ENCODE results near the gene NAA35. TPM values are rescaled to one million over a fixed set of nuclear protein-coding genes. Genes with fewer than 3 reads are reported as not detected.
"Not testable (repeated sequence)": the region's sequence is repeated elsewhere in the genome, so short reads cannot be mapped to it uniquely, and the experiment has no call there.

Gene NAA35
- total RNA-seq, result 65.6 TPM

DNA sequence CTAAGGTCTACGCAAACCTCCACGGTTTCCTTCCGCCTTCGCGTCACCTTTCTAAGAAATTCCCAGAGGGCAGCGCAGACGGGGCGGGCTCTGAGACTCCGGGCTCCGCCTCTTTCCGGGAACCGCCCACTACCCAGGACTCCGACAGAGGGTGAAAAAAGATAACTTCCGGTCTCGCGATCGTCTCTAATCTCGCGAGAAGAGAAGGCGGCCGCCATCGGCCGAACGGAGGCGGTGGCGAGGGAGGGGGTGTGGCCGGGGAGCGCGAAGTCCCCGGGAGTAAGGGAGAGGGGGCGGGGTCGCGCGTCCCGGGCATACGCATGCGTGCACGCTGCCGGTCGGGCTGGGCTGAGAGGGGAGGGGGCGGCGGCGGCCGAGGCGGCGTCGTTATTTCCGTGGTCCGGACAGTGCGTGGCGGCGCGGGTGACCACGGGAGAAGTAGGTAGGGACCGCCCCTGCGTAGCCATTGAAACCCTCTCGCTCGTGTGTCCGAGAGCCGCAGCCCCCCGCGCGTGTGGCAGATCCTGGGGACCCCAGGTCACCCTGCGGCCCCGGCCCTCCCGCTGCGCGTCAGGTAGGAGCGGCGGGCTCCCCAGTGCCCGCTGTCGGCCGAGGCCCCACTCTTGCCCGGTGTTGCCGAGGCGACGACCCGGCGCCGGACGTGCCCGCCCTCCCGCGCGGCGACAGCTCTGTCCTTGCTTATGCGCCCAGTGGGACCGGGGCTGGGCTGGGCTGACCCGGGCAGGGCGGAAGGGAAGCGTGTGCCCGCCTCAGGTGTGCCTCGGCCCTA is at the start of gene NAA35:
NAA35 (plus strand) TSS at position 315 of the 790 bp plus-strand sequence. CDS start 1,014 bp downstream, outside the sequence.
- DNase-seq (ENCODE audit: low spot score in 2 of 2) (peak; percentile 96 to 97), FAIRE-seq (peak; percentile 28)

DNA sequence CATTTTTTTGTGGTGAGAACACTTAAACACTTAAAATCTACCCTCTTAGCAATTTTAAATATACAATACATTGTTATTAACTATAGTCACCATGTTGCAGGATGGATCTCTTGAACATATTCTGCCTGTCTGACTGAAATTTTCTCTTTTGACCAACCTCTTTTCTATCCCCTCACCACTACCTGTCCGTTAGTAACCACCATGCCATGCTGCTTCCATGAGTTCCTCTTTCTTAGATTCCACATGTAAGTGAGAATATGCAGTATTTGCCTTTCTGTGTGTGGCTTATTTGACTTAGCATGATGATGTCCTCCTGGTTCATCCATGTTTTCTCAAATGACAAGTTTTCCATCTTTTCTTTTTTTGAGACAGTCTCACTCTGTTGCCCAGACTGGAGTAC is 48.5 kb upstream of the NAA35 start:
- FAIRE-seq (no peak), DNase-seq (ENCODE audit: low spot score in 2 of 2) (no peak)

DNA sequence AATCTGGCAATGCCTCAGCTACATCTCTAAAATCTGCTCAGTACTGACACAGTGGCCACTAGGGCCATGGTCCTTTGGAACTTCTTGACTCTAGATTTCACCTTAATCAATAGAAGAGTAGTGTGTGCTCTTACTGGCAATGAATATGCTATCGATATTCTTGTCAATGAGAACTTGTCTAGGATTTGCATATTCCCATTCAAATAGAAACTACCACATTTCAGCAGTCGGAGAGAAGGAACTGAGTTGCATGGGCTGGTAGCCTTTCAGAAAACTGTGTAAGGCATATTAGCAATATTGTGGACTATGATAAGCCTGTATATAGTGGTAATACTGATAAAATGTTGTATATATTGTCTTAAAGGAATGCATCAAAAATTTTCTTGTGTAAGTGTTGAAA is 45.3 kb upstream of the NAA35 start:
- FAIRE-seq (no peak), DNase-seq (ENCODE audit: low spot score in 2 of 2) (no peak)

DNA sequence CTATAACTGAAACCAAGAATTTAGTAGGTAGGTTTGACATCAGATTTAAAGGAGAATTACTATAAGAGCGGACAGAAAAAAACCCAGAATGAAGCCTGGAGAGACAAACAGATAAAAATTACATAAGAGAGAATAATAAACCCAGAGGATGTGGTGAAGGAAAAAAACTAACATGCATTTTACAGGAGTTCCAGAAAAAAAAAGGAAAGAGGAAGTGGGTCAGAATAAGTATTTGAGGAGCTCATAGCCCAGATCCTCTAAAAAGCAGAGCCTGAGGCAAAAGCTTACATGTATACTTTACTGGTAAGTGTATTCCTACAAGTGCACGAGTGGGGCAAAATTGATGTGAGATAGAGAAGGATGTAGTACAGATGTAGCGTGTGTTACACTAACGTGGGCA is 43.1 kb upstream of the NAA35 start:
- FAIRE-seq, result no peak
- DNase-seq (ENCODE audit: low spot score in 2 of 2), result no peak

DNA sequence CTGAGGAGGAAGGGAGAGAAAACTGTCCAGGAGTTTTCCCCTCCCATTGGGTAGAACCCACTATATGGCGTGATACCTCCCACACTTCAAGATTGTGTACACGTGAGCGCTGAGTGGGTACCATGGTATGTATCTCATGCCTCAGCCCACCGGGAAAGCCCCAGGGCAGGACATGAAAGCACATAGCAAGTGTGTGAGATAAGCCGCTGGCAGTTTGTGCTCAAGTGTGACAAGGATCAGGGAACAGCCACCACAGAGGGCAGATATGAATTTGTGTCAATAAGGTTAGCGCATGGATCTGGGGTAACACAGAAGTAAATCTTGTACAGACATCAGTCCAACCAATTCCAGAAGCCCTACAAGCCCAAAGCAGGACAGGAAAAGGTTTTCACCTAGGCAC is 42.6 kb upstream of the NAA35 start:
- no peak for FAIRE-seq
- no peak for DNase-seq (ENCODE audit: low spot score in 2 of 2)

DNA sequence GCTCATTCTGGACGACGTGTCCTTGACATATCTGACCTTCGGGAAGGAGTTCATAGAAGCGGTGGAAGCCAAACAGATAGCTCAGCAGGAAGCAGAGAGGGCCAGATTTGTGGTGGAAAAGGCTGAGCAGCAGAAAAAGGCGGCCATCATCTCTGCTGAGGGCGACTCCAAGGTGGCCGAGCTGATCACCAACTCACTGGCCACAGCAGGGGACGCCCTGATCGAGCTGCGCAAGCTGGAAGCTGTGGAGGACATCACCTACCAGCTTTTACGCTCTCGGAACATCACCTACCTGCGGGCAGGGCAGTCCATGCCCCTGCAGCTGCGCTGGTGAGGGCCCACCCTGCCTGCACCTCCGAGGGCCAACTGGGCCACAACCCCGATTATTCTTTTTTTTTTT is 41.6 kb upstream of the NAA35 start:
- no peak for DNase-seq (ENCODE audit: low spot score in 2 of 2)
- FAIRE-seq, result no peak

DNA sequence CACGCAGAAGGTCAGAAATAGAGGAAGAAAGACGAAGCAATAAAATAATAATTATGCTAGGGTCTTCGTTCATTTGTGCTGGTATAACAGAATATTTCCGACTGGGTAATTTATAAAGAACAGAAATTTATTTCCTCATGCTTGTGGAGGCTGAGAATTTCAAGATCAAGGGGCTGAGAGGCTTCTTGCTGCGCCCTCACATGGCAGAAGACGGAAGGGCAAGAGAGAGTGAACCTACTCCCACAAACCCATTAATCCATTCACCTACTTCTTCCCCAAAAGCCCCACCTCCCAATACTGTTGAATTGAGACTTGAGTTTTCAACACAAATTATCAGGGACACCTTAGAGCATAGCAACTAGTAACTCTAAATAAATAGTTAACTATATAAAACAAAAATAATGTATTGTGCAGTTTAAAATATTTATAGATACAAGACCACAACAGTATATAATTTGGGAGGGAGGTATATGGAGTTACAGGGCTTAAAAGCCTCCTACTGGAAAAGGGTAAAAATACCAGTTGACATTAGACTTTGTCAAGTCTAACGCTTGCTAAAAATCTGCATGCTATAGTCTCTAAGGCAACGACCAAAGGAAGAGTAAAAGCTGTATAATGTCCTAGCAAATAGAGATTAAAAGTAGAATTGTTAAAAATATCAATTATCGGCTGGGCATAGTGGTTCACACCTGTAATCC is 40.3 kb upstream of the NAA35 start:
- no peak for DNase-seq (ENCODE audit: low spot score in 2 of 2)
- FAIRE-seq, result no peak

DNA sequence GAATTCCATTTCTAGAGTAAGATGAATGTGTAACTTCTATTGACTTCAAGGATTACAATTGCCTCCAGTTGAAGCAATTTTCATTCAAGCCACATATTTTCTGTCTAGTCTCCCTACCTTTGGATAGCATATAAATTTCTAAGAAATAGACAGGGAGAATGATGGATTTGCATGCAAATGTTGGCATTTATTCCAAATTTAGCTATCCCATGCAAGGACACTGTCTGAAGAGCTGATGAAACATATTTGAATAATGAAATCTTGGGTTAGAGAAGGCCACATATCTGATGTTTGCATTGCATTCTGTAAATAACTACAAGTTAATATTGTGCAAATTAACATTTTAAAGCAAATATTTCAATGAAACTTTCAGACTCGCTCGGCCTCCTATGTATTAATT is 36.0 kb upstream of the NAA35 start:
- DNase-seq (ENCODE audit: low spot score in 2 of 2) (no peak), FAIRE-seq (no peak)

DNA sequence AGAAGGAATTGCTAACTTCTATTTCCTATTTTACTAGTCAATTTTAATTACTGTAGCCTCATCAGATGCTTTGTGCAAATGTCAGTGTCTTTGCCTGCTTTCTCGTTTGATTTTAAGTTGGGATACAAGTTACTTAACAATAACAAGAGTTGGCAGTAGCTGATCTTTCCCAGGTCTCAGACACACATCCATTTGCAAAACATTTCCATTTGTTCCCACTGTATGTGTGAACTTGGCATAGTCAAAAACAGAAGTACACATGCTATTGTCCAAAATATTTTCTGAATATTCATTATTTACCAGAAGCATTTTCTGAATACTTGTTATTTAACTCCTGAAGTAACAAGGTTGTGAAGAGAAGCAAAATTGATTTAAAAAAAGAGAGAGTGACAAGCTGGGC is 35.0 kb upstream of the NAA35 start:
- FAIRE-seq (no peak), DNase-seq (ENCODE audit: low spot score in 2 of 2) (no peak)

DNA sequence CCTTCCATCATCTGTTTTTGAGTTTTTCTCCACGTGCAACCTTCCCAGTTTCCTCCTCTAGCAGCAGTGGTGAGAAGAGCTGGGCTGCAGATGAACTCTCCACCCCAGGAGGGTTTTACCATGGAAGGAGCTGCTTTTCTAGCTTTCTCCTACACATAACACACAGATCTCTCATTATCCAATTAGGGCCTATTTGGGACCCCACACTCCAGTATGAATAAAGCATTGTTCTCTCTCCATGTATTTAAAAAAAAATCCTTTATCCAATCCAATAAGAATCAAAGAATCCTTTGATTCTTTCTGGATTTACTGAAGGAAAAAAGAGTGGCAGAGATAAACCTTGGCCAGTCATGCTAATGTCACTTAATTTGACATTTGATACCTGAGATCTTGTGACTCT is 31.6 kb upstream of the NAA35 start:
- DNase-seq (ENCODE audit: low spot score in 2 of 2) (no peak), FAIRE-seq (no peak)

DNA sequence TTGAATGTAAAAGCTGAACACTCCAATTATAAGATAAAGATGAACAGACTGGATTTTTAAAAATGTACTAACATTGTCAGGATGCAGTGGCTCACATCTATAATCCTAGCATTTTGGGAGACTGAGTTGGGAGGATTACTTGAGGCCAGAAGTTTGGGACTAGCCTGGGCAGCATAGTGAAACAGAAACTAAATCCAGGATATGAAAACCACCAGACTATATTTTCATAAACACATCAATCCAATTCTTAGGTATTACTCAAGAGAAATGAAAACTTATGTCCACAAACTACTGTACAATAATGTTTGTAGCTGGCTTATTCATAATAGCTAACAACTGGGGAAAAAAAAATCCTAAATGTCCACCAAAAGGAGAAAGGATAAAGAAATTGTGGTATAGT is 26.8 kb upstream of the NAA35 start:
- FAIRE-seq, result no peak
- DNase-seq (ENCODE audit: low spot score in 2 of 2), result no peak

DNA sequence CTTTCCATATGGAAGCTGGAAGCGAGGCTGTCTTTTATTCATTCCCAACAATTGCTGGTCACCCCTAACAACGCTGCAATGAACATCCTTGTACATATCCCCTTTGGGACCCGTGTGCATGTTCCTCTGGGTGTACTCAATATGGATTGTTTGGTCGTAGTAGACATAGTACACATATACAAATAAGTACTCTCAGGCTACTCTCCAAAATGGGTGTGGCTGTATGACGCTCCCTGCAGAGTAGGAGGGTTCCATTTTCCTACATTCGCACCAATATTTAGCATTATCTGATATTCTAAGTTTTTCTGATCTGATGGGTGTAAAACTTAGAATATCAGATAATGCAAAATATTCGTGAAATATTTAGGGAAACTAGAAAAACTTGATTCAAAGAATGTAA is 23.2 kb upstream of the NAA35 start:
- no peak for DNase-seq (ENCODE audit: low spot score in 2 of 2)
- FAIRE-seq, result no peak

DNA sequence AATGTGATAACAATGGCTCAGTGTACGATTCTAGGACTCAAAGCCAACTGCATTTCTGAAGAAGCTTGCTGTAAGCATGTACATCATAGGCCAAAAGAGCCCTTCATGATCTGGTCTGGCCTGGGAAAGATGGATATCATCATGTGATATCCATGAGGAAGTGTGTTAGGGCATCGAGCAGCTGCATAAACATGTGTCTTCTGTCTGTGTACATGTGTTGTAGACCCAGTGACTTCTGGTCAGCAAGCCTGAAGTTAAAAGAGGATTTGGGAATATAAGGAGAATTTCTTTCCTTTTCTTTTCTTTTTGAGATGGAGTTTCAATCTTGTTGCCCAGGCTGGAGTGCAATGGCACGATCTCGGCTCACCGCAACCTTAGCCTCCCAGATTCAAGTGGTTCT is 15.5 kb upstream of the NAA35 start:
- DNase-seq (ENCODE audit: low spot score in 2 of 2) (no peak), FAIRE-seq (no peak)

DNA sequence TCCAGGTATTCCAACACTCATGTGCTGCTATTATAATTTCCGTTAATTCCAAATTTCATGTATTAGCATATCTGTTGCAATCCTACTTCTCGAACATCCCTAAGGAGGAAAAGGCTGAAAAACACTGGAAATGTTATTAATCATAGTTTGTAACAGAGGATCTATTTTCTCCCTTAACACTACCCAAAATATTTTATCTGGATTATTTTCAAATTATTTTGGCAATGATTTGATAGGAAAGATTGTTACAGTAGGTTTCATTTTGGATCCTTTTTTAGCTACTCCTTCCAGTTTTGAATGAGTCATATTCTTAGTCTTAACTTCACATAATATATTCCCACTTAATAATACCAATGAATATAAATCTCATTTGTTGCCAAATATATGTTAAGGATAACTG is 13.9 kb upstream of the NAA35 start:
- no peak for FAIRE-seq
- no peak for DNase-seq (ENCODE audit: low spot score in 2 of 2)

DNA sequence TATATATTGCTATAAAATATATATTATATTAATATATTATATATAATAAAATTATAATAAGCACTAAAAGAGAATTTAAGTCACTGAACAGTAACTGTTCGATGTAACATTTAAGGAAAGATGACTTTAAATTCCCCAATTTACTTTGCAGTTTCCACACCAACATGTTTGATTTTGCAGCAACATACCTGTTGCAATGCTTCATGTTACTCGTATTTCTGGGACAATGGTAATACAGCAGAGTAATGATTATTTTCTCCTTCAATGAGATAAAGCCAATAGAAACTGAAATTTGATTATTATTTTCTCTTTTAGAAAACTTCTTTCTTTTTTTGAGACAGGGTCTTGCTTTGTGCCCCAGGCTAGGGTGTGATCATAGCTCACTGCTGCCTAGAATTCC is 9.5 kb upstream of the NAA35 start:
- FAIRE-seq (no peak), DNase-seq (ENCODE audit: low spot score in 2 of 2) (no peak)

DNA sequence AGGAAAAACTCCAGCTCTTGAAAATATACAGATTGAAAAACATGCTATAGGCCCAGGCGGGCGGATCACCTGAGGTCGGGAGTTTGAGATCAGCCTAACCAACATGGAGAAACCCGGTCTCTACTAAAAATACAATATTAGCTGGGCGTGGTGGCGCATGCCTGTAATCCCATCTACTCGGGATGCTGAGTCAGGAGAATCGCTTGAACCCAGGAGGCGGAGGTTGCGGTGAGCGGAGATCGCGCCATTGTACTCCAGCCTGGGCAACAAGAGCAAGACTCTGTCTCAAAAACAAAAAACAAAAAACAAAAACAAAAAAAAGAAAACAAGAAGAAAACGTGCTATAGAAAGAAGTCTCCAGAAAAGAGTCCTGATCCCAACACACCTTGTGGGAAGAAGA is 5.0 kb upstream of the NAA35 start:
- not testable (repeated sequence) for FAIRE-seq; DNase-seq (ENCODE audit: low spot score in 2 of 2)

DNA sequence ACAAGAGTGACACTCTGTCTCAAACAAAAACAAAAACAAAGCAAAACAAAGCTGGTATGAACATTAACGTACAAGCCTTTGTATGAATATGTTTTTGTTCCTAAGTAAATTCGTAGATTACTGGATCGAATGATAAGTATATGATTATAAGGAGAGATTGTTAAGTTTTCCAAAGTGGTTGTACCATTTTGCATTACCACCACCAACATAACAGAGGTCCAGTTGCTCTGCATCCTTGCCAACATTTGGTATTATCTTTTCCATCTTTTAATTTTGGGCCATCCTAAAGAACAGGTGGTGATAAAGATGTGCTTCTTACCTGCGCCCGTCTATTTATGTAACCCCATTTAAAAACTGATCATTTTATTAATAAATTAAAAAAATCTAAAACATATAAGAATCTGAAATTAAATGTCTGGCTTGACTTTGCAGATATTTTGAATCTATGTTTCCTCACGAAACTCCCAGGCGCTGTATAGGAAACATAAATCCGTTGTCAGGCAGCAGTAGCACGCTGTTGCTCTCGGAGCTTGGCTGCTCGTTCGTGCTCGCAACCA is 593 bp upstream of the NAA35 start:
- DNase-seq (ENCODE audit: low spot score in 2 of 2), result peak in 1 of 2 donors; percentile 12
- FAIRE-seq, result no peak

DNA sequence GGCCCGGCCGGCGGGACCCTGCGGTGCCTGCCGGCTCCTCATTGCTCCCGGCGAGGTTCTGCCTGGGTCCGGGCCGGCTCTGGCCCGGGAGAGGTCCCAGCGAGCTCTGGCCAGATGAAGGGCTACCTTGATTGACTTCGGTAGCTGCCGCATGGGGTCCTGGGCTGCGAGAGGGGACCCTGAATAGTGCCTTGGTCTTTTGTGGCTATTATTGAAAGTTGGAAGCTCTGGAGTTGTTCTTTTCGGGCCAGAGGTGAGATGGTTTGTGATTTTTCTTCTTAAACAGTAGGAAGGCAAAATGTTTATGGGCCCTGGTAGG is 635 bp downstream of the NAA35 start:
- FAIRE-seq, result no peak
- no peak for DNase-seq (ENCODE audit: low spot score in 2 of 2)

DNA sequence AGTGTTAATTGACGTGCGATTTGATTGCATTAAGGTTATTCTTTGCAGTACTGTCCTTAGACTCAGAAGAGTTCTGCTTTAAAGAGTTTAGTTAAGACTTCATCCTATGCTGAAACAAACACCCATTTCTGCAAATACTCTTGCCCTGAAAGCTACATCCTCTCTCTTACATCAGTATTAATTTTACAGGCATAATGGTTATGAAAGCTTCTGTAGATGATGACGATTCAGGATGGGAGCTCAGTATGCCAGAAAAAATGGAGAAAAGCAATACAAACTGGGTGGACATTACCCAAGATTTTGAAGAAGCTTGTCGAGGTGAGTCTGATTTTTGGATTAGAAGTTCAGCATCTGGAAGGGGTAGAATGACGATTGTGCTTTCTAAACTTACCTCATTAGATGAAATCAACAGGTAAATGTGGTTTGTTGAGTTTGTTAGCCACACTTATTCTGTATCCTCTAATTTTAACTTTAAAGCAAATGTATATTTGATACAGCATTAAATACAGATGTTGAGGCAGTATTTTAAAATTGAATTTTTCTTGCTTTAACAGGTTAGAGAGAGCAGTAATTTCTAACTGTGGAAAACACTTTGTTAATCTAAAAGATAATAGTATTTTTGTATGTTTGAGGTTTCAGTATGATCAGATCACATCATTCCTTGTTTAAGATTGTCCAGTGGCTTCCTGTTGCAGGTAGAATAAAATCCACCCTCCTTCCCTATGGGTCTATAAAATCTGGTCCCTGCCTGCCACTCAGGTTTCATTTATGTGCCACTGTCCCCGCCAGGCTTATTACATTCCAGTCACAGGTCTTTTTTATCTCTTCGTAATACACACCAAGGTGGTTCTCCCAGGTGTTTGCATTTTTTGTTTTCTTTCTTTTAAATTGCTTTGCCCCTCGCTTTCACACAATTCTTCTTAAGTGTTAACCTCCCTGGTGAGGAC is 1.3 kb downstream of the NAA35 start:
- no peak for FAIRE-seq
- DNase-seq (ENCODE audit: low spot score in 2 of 2), result no peak

DNA sequence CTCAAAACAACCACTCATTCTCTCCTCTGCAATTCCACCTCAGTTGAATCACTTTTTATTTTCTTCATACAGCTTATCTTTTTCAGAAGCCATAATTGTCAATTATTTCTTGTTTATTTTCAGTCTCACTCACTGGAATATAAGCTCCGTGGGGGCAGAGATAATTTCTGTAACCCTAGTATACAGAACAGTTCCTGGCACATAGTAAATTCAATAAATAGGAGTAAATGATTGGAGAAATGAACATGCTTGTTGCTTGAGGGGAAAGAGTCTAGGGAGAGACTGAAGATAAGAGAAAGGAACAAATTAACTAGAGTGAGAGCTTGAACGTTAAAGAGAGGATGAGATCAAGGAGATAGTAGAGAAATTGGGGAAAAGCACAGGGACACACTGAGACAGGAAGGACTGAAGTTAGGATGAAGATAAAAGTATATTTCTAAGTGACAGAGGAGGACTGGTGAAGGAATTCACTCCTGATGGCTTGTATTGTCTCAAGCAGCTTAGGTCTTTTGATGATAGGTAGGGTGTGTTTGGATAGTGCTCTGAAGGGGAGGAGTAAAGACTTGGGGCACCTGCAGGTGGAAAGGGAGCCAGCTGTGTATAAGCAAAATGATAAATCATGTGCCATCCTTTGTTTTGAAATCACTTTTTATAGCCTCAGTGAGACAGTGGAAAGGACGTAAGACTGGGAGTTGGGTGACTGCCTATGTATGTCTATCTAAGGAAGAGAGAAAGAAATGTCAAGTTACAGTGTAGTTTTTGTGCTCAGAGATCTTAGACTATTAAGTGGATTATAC is 2.2 kb downstream of the NAA35 start:
- FAIRE-seq (no peak), DNase-seq (ENCODE audit: low spot score in 2 of 2) (no peak)

Measured in frontal cortex (tissue), 4 donors.